Right renal cortex interstitium (tissue), 3 donors: ENCODE measurements around the gene TNN. TPM values are rescaled to one million over a fixed set of nuclear protein-coding genes. Genes with fewer than 3 reads are reported as not detected.
A peak's percentile ranks its signal among the peaks of the same experiment; 100 is the strongest.

ENCODE experiments used
- DNase-seq, 3 donors: peaks; one replicate each; pipeline ENCODE4 v3.0.0-alpha.2; 2013; ENCODE audit warnings: low read depth in 3 of 3, low spot score in 2 of 3
- polyA plus RNA-seq, 3 donors: library from polyadenylated mRNA; unstranded; fragments of 120-200 nt; gene quantifications; one replicate each; pipeline ENCODE4 v1.2.1, GENCODE V29; 2013; ENCODE audit not compliant: insufficient read length in 3 of 3

TNN gene
- polyA plus RNA-seq, 3 donors: 2.3 to 3.4 (median 3.0) TPM

- DNase-seq: no peak
Measured at GRCh38 chr1:175169286-175170018, 101.8 kb downstream of the TNN start.

GRCh38 chr1:175171036-175171913 is 103.6 kb downstream of the TNN start:
- no peak for DNase-seq

DNA sequence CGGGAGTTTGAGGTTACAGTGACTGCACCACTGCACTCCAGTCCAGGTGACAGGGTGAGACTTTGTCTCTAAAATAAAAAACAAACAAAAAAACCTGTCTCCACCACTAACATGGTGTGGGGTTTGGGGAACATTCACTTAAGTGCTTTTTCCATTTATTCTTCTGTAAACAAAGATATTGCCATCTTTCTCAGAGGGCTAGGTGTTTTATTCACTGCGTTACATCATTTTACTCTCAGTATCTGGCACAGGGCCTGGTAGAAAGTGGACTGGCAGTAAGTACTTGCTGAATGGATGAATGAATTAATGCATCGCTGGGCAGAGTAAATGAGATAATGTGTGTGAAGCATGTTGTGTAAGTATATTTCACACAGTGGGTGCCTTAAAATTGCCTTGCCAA is 104.9 kb downstream of the TNN start:
- DNase-seq: no peak

GRCh38 chr1:175173531-175173930 is 105.9 kb downstream of the TNN start:
- no peak for DNase-seq

- no peak for DNase-seq
Measured at GRCh38 chr1:175174309-175175102, 106.9 kb downstream of the TNN start.

DNA sequence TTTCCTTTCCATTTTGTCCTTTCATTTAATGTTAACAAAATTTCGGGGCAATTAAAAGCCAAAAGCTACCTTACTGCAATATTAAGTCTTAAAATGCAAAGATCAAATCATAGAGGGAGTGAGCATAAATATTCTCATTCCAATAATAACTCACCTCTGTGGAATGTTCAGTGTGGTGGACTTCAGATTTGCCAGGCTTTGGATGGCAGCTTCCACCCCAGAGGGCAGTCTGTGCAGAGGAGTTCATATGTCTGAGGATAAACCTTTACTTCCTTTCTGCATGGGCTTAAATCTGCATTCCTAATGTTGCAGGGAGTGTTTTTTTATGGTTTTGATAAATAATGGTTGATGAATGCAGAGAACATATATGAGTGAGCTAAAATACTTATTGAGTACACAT is 108.6 kb downstream of the TNN start:
- no peak for DNase-seq

GRCh38 chr1:175178056-175178455 is 110.4 kb downstream of the TNN start:
- no peak for DNase-seq

DNA sequence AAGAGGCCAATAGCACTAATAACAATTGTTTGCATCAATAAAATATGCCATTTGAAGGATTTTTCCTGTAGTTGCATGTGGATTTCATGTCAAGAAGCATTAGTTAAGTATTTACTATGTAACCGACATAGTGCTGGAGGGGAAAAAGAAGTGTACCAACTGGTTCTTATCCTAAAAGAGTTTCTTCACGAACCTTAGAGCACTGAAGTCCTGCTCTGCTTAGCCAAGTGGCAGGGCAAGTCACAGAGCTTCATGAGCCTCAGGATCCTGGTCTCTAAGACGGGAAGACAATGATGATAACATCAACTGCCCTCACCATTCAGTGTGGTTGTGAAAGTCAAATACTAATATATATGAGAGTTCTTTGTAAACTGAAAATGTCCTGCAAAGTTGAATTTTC is 110.8 kb downstream of the TNN start:
- no peak for DNase-seq

DNA sequence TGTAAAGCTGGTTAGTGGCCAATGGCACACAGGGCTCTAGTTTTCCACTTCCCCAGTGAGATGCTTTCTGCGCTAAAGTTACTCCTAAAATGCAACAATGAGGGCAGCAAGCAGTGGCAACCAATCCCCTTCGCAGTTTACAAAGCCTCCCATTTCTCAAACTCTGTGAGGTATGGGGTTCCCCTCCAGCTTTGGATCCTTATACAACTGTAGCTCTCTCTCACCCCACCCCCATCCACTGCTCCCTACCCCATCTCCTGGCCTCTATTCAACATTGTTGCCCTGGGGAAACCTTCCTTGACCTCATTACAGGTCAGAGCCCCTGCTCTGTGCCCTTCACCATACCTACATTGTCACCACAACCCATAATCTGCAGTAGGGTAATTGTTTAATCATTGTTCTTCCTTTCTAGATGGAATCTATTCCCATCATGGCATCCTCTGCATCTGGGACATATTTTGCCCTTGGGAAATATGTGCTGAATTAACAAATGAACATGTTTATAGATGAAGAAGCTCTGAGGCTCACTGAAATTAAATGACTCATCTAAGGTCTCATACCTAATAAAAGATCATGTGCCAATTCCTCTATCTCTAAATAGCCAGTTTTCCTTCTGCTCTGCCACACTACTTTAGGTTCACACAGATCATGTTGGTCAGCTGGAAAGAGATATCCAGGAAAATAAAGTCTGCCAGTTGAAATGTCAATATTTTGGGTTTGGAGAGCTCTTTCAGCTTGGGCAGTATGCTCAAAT is 112.4 kb downstream of the TNN start:
- no peak for DNase-seq

DNA sequence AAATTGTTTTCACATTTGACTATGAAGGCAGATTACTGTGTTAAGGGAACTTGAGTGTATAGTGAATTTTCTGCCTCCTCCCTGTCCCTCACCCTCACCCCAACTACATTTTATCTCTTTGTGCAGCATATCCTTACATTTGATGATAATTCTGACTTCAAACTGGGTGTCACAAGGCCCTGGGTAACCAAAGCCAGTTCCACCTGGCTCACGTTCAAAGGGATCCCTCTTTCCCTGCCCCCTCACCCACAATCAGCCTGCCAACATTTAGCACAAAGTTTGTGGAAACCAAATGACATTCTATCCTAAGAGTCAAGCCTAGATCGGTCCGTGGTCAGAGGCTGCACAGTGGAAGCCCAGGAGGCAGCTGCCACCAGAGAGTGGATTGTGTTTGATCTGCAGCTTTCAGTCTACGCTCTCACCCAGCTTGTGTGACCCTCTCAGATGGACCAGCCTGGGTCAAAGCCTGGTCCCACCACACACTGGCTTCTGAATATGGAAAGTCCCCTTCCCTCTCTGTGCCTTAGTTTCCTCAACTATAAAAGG is 114.6 kb downstream of the TNN start:
- DNase-seq: no peak

- no peak for DNase-seq
Measured at GRCh38 chr1:175183586-175183985, 116.0 kb downstream of the TNN start.

DNA sequence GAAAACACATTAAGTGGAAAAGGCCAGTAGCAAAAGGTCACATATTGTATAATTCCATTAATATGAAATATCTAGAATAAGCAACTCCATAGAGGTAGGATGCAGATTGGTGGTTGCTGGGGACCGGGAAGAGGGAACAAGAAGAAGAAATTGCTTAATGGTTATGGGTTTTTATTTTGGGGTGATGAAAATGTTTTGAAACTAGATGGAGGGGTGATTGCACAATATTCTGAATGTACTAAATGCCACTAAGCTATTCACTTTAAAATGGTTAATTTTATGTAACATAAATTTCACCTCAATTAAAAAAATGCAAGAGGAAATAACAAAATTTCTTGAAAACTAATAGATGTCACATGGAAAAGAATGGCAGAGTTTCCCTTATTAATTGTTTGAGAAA is 118.3 kb downstream of the TNN start:
- no peak for DNase-seq

- no peak for DNase-seq
Measured at GRCh38 chr1:175186433-175187160, 119.0 kb downstream of the TNN start.

- DNase-seq: no peak
Measured at GRCh38 chr1:175188936-175189335, 121.3 kb downstream of the TNN start.

DNA sequence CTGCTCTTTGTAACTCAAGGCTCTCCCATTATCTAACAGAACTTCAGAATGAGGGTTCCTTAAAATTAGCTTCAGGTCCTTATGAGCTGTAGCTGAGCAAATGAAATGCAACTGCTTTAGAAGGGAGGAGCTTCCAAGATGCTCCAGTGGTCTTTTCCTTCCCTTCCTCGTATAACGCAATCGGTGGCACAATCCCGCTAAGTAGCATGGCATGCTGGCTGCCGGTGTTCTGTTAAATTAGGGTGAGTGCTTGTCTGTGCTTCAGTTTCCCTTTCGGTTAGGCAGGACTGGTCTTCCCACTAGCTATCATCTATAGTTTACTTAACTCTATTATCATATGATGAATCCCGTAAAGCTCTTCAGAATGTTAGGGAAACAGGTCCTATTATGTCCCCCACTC is 124.0 kb downstream of the TNN start:
- DNase-seq: no peak

DNA sequence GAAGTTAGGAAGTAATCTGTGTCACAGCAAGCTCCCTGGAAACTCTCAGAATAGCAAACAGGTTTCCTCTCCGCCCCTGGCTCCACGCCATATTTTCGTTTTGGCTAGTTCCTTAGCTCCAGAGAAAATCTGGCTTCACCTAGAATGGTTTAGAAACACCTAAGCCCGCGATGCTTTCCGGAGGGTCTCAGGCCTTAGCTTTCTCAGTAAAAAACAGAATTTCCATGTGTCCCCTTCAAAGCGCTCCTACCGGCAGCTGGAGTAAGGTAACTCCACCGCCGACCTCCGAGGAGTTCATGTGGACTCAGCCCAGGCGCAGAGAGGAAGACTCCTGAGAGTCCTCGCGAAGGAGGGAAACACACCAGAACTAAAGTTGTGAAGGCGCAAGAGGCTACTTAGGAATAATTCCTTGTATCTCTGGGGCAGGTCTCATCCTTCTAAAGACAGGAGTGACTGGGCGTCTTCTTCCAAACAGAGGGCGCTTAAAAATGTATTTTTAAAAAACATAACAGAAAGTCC is 124.5 kb downstream of the TNN start:
- peak in 1 of 3 donors; percentile 36 for DNase-seq

GRCh38 chr1:175192630-175193526 is 125.2 kb downstream of the TNN start, which contains the start of gene KIAA0040:
Gene KIAA0040 (minus strand): TSS chr1:175192776. CDS start chr1:175161013, 31,763 bp downstream.
- DNase-seq: peak in 1 of 3 donors; percentile 32

DNA sequence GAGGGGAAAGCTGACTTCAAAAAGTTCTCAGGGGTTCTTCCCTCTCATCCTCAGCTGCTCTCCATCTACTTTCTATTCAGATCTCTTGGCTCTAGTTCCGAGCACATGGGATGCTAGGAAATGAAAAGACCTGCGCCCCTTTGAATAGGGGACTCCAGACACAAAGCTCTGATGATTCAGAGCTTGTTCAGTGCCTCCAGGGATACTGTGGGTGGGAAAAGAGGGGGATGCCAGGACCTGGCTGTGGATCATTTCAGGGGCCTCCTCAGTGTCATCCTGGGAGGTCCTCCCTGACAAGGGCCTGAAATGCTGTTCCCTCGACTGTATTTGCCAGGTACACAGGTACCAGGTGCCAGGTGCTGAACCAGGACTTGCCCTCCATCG is 125.9 kb downstream of the TNN start:
- DNase-seq: no peak
